Sciatic nerve (tissue), 2 donors: Measurements from ENCODE around the gene GNPAT. TPM values are rescaled to one million over a fixed set of nuclear protein-coding genes. Genes with fewer than 3 reads are reported as not detected.
A peak's percentile ranks its signal among the peaks of the same experiment; 100 is the strongest.
"Not testable (repeated sequence)": the region's sequence is repeated elsewhere in the genome, so short reads cannot be mapped to it uniquely, and the experiment has no call there.

Source experiments
- ATAC-seq: fragments of 200-7000 bp; cut with Tn5 transposase; one replicate; pipeline ENCODE4 v1.9.1; 2020; ENCODE audit warnings: mild to moderate bottlenecking, moderate library complexity
- DNase-seq: peaks from one replicate; pipeline ENCODE4 v3.0.0-alpha.2; 2020; ENCODE audit warnings: low spot score
- intact Hi-C: fragments of 100-400 bp; cut with DNase I; formaldehyde crosslinking; loops from one replicate; pipeline ENCODE4 v1.14.2; 2022
- total RNA-seq: library from RNA; stranded (reverse); fragmentation: NEBNext Ultra II Directional; extraction: Animal tissue kit (Norgen Biotek cat#: 25700); gene quantifications from one replicate; pipeline ENCODE4 v1.2.1, GENCODE V29; 2021
- donor health status: DM: no; HTN: no; CAD: no.
- donor health status: DM: no; HTN: no; CAD: no.

Gene GNPAT
- total RNA-seq, 1 donor from 2014 or later, result 35.7 TPM

GRCh38 chr1:231211005-231211857 is 29.8 kb upstream of the GNPAT start:
- intact Hi-C loops, result loop anchor here (10.0 kb wide), 1 partner anchor 416 kb away; no protein-coding TSS in a partner anchor
- DNase-seq (peak; percentile 87), ATAC-seq (peak; percentile 76)

GRCh38 chr1:231212301-231212700 is 28.7 kb upstream of the GNPAT start:
- ATAC-seq, DNase-seq: not testable (repeated sequence)
- intact Hi-C loops, result loop anchor here (10.0 kb wide), 1 partner anchor 418 kb away; no protein-coding TSS in a partner anchor

- intact Hi-C loops, result loop anchor here (10.0 kb wide), 1 partner anchor 419 kb away; no protein-coding TSS in a partner anchor
- ATAC-seq, result no peak
- DNase-seq, result no peak
Observed at GRCh38 chr1:231213831-231214573, 27.0 kb upstream of the GNPAT start.

- no peak for ATAC-seq
- DNase-seq, result no peak
- intact Hi-C loops, result loop anchor here (10.0 kb wide), 1 partner anchor 420 kb away; no protein-coding TSS in a partner anchor
Observed at GRCh38 chr1:231214918-231215680, 25.9 kb upstream of the GNPAT start.

GRCh38 chr1:231215681-231216385 is 25.2 kb upstream of the GNPAT start:
- no peak for DNase-seq
- ATAC-seq, result no peak
- intact Hi-C loops, result loop anchor here (10.0 kb wide), 1 partner anchor 421 kb away; no protein-coding TSS in a partner anchor

- no peak for ATAC-seq
- intact Hi-C loops, result loop anchor here (10.0 kb wide), 1 partner anchor 422 kb away; no protein-coding TSS in a partner anchor
- no peak for DNase-seq
Observed at GRCh38 chr1:231216498-231216897, 24.5 kb upstream of the GNPAT start.

- intact Hi-C loops, result loop anchor here (10.0 kb wide), 1 partner anchor 422 kb away; no protein-coding TSS in a partner anchor
- DNase-seq, result no peak
- ATAC-seq, result no peak
Observed at GRCh38 chr1:231217056-231217455, 24.0 kb upstream of the GNPAT start.

- no peak for ATAC-seq
- intact Hi-C loops, result loop anchor here (10.0 kb wide), 1 partner anchor 423 kb away; no protein-coding TSS in a partner anchor
- DNase-seq, result no peak
Observed at GRCh38 chr1:231218078-231218477, 22.9 kb upstream of the GNPAT start.

- DNase-seq (no peak), ATAC-seq (no peak)
- intact Hi-C loops, result loop anchor here (10.0 kb wide), 1 partner anchor 425 kb away; no protein-coding TSS in a partner anchor
Observed at GRCh38 chr1:231219422-231220401, 21.3 kb upstream of the GNPAT start.

- no peak for DNase-seq
- no peak for ATAC-seq
- intact Hi-C loops, result no loop called here
Observed at GRCh38 chr1:231220801-231221200, 20.2 kb upstream of the GNPAT start.

GRCh38 chr1:231226156-231226555 is 14.9 kb upstream of the GNPAT start:
- ATAC-seq, result no peak
- intact Hi-C loops, result no loop called here
- no peak for DNase-seq

GRCh38 chr1:231231511-231231910 is 9.5 kb upstream of the GNPAT start:
- intact Hi-C loops, result no loop called here
- no peak for ATAC-seq

GRCh38 chr1:231232870-231233734 is 7.9 kb upstream of the GNPAT start:
- no peak for ATAC-seq
- intact Hi-C loops, result no loop called here
- DNase-seq, result no peak

More at GRCh38 chr1:231231511-231231910, 9.5 kb upstream of the GNPAT start:
- DNase-seq, result no peak

- intact Hi-C loops, result no loop called here
- DNase-seq, result no peak
- no peak for ATAC-seq
Observed at GRCh38 chr1:231233735-231234417, 7.1 kb upstream of the GNPAT start.

GRCh38 chr1:231234506-231234905 is 6.5 kb upstream of the GNPAT start:
- intact Hi-C loops, result no loop called here
- ATAC-seq (no peak), DNase-seq (no peak)
